ENCODE data around the gene CNTNAP2.

- TF ChIP-seq CTCF (conservative IDR thresholded peaks at IDR 0.05): no peak
- no peak for TF ChIP-seq ZFX (IDR thresholded peaks at IDR 0.05)
These were observed 656.9 kb downstream of the CNTNAP2 start for GRCh38 chr7:146773506-146773905.

Measured in C4-2B (cell line).